ENCODE data around the gene LASP1NB.

Gene LASP1NB

GRCh38 chr17:38925263-38925995 is at the start of gene LASP1NB:
Gene LASP1NB, plus strand, starts transcription at chr17:38925614.
- in situ Hi-C loops (cut with HindIII; ENCODE audit: low sequenced_read_pairs), result loop anchor here (10.0 kb wide), 1 partner anchor 51 kb away; the partner anchor contains the start of gene LASP1

GRCh38 chr17:38877130-38877851 is 48.1 kb upstream of the LASP1NB start:
- in situ Hi-C loops (cut with HindIII; ENCODE audit: low sequenced_read_pairs), result loop anchor here (10.0 kb wide), 1 partner anchor 48 kb away; the partner anchor contains the start of gene LASP1NB

- in situ Hi-C loops (cut with HindIII; ENCODE audit: low sequenced_read_pairs), result loop anchor here (10.0 kb wide), 1 partner anchor 45 kb away; the partner anchor contains the start of gene LASP1NB
Observed at GRCh38 chr17:38879878-38880665, 45.3 kb upstream of the LASP1NB start.

GRCh38 chr17:38881600-38882191 is 43.7 kb upstream of the LASP1NB start:
- in situ Hi-C loops (cut with HindIII; ENCODE audit: low sequenced_read_pairs), result no loop called here

GRCh38 chr17:38882870-38883269 is 42.5 kb upstream of the LASP1NB start:
- in situ Hi-C loops (cut with HindIII; ENCODE audit: low sequenced_read_pairs), result no loop called here

- in situ Hi-C loops (cut with HindIII; ENCODE audit: low sequenced_read_pairs), result no loop called here
Observed at GRCh38 chr17:38883592-38884526, 41.6 kb upstream of the LASP1NB start.

GRCh38 chr17:38885044-38885727 is 40.2 kb upstream of the LASP1NB start:
- in situ Hi-C loops (cut with HindIII; ENCODE audit: low sequenced_read_pairs), result no loop called here

GRCh38 chr17:38885728-38886642 is 39.4 kb upstream of the LASP1NB start:
- in situ Hi-C loops (cut with HindIII; ENCODE audit: low sequenced_read_pairs), result no loop called here

GRCh38 chr17:38886643-38887010 is 38.8 kb upstream of the LASP1NB start:
- in situ Hi-C loops (cut with HindIII; ENCODE audit: low sequenced_read_pairs), result no loop called here

- in situ Hi-C loops (cut with HindIII; ENCODE audit: low sequenced_read_pairs), result no loop called here
Observed at GRCh38 chr17:38888842-38889241, 36.6 kb upstream of the LASP1NB start.

GRCh38 chr17:38889745-38890409 is 35.5 kb upstream of the LASP1NB start:
- in situ Hi-C loops (cut with HindIII; ENCODE audit: low sequenced_read_pairs), result no loop called here

- in situ Hi-C loops (cut with HindIII; ENCODE audit: low sequenced_read_pairs), result no loop called here
Observed at GRCh38 chr17:38890410-38890746, 35.0 kb upstream of the LASP1NB start.

- in situ Hi-C loops (cut with HindIII; ENCODE audit: low sequenced_read_pairs), result no loop called here
Observed at GRCh38 chr17:38891441-38891840, 34.0 kb upstream of the LASP1NB start.

GRCh38 chr17:38892083-38892482 is 33.3 kb upstream of the LASP1NB start:
- in situ Hi-C loops (cut with HindIII; ENCODE audit: low sequenced_read_pairs), result no loop called here

- in situ Hi-C loops (cut with HindIII; ENCODE audit: low sequenced_read_pairs), result no loop called here
Observed at GRCh38 chr17:38892620-38893019, 32.8 kb upstream of the LASP1NB start.

- in situ Hi-C loops (cut with HindIII; ENCODE audit: low sequenced_read_pairs), result no loop called here
Observed at GRCh38 chr17:38893113-38893512, 32.3 kb upstream of the LASP1NB start.

GRCh38 chr17:38893607-38894006 is 31.8 kb upstream of the LASP1NB start:
- in situ Hi-C loops (cut with HindIII; ENCODE audit: low sequenced_read_pairs), result no loop called here

GRCh38 chr17:38894276-38894675 is 31.1 kb upstream of the LASP1NB start:
- in situ Hi-C loops (cut with HindIII; ENCODE audit: low sequenced_read_pairs), result no loop called here

Measured in endothelial cell of hepatic sinusoid (primary cell).